GM18873 (cell line): Measurements from ENCODE around the gene SAMD4B.
A peak's percentile ranks its signal among the peaks of the same experiment; 100 is the strongest.

ENCODE experiments used
- ATAC-seq: cut with Tn5 transposase; IDR thresholded peaks from one replicate; pipeline ENCODE4 v1.9.1; 2021; ENCODE audit warnings: mild to moderate bottlenecking, moderate library complexity, moderate number of reproducible peaks; ENCODE audit not compliant: unreplicated experiment, low FRiP score

Gene SAMD4B, protein sequence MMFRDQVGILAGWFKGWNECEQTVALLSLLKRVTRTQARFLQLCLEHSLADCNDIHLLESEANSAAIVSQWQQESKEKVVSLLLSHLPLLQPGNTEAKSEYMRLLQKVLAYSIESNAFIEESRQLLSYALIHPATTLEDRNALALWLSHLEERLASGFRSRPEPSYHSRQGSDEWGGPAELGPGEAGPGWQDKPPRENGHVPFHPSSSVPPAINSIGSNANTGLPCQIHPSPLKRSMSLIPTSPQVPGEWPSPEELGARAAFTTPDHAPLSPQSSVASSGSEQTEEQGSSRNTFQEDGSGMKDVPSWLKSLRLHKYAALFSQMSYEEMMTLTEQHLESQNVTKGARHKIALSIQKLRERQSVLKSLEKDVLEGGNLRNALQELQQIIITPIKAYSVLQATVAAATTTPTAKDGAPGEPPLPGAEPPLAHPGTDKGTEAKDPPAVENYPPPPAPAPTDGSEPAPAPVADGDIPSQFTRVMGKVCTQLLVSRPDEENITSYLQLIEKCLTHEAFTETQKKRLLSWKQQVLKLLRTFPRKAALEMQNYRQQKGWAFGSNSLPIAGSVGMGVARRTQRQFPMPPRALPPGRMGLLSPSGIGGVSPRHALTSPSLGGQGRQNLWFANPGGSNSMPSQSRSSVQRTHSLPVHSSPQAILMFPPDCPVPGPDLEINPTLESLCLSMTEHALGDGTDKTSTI

DNA sequence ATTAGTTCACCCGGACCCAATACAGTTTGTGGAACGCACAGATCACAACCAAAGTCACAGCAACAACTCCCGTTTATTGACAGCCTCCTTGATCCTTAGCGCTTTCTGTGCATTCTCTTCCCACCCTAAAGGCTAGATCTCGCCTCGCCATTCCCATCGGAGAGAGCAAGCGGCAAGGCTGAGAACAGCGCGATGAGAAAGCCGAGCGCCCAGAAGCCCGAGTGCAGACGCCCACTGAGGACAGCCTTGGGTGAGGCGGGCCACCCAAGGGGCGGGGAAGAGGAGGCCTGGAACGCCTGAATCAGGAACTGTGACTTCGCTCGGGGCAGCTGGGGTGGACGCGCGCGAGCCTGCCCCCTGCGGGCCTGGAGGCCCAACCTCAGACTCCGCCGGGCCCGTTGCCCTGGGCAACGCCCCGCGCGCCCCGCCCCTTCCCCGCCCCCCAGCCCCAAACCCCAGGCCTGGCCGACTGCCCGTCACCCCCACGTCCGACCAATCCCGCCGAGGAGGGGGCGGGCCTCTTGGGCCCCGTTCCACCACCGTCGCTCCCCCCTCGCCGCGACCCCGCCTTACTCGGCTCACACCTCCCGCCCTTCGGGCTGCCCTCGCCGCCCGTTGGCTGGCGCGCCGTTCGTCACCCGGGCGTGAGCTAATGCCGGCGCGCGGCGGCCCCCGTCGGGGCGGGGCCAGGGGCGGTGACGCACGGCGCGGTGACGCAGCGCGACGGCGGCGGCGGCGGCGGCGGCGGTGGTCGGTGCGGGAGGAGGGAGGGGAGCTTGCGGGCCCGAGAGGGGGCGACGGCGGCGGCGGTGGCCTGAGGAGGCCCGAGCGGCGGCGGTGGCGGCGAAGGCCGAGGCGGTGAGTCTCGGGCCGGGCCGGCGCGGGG, at the start of gene SAMD4B:
SAMD4B (plus strand) TSS at position 703 of the 886 bp plus-strand sequence. CDS start 14,473 bp downstream, outside the sequence.
- ATAC-seq = peak; percentile 86

DNA sequence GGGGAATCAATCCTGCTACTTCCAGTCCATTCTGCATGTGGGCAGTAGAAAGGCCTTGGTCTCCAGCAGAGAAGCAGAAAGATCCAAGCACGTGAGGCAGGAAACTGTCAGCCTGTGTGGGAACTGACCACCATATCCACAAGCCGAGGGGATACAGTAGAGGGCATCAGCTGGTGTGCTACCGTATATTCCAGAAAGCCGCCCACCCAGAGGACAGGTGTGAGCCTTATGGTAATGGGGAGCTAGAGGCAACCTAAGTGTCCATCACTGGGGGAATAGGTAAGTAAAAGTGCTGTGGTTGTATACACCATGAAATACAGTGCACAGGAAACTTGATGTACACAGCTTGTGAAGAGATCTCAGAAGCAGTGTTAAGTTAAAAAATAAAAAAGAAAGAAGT, 48.8 kb upstream of the SAMD4B start:
- no peak for ATAC-seq

DNA sequence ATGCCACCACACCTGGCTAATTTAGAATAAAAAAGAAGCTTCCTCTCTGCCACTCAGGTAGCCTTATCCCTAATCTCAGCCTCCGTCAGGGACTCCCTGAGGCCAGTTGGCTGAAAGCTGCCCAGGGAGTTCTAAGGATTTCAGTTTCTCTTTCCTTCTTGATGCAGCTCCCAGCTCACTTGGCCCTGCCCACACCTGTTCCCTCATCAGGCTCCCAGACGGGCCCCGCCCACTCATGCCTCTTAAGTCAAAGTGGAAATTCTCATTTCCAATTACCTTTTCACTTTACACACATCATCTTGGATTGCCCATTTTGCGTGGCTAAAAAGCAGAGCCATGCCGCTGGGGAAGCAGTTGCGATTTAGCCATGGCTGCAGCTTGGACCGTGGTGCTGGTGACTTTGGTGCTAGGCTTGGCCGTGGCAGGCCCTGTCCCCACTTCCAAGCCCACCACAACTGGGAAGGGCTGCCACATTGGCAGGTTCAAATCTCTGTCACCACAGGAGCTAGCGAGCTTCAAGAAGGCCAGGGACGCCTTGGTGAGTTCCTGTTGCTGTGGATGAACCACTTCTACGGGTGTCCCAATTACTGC, 46.1 kb upstream of the SAMD4B start, which contains the start of gene IFNL1:
IFNL1 (plus strand) TSS at position 353 of the 591 bp plus-strand sequence; CDS start at position 368, 15 bp downstream.
- no peak for ATAC-seq

DNA sequence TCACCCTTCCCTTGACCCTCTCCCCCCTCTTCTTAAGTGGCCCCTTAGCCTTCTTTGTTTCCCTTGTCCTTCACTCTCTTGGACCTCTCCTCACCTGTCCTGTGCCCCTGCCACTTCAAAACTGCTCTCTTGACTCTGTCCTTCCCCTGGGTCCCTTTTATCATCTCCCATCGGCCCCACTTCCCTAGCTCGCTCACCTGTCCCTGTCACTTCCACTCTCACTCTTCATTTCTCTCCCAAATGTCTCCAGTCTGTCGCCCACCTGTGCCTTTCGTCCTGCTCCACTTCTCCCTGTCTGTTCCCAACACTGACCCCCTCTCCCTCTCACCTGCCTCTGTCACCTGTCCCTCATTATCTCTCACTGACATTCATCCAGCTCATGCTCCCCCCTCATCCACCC, 45.3 kb upstream of the SAMD4B start:
- ATAC-seq = no peak

DNA sequence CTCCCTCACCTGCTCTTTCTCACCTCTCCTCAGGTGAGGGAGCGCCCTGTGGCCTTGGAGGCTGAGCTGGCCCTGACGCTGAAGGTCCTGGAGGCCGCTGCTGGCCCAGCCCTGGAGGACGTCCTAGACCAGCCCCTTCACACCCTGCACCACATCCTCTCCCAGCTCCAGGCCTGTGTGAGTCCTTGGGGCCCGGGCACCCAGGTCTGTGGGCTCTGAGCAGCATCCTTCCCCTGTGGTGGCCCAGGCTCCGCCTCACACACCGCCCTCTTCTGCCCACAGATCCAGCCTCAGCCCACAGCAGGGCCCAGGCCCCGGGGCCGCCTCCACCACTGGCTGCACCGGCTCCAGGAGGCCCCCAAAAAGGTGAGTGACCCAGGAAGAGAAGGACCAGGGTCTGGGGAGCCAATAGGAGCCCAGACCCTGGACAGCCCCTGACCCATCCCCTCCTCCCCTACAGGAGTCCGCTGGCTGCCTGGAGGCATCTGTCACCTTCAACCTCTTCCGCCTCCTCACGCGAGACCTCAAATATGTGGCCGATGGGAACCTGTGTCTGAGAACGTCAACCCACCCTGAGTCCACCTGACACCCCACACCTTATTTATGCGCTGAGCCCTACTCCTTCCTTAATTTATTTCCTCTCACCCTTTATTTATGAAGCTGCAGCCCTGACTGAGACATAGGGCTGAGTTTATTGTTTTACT, 44.1 kb upstream of the SAMD4B start:
- no peak for ATAC-seq

DNA sequence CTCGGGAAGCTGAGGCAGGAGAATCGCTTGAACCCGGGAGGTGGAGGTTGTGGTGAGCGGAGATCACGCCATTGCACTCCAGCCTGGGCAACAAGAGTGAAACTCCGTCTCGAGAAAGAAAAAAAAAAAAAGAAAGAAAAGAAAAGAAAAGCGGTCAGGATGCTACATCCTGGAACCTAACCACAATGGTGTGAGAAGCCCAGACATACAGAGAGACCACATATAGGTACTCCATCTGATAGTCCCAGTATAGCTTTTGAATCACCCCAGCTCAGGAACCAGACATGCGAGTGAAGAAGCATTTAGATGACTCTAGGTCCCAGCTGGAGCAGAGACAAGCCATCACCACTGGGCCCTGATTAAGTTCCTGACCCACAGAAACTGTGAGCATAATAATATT, 42.8 kb upstream of the SAMD4B start:
- no peak for ATAC-seq

DNA sequence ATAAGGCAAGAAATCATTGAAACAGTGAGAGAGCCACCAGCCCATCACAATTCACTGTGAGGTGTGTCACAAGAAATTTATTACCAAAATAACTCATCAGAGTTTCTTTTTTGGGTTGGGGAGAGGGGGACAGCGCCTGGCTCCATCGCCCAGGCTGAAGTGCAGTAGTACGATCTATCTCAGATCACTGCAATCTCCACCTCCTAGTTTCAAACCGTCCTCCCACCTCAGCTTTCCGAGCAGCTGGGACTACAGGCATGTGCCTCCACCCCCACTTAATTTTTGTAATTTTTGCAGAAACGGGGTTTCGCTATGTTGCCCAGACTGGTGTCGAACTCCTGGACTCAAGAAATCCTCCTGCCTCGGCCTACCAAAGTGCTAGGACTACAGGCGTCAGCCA, 42.4 kb upstream of the SAMD4B start:
- ATAC-seq = no peak

DNA sequence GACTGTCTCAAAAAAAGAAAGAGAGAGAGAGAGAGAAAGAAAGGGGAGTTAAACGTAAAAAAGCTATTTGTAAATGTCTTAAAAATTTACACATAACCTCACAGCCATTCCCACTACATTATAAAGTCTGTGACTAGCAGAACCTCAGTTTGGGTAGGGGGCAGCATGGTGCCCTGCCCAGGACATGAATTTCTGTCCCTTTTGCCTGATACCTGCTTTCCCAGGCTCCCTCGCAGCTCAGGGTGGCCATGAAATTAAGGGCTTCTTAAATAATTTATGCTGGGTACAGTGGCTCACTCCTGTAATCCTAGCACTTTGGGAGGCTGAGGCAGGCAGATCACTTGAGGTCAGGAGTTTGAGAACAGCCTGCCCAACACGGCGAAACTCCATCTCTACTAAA, 41.2 kb upstream of the SAMD4B start:
- no peak for ATAC-seq

DNA sequence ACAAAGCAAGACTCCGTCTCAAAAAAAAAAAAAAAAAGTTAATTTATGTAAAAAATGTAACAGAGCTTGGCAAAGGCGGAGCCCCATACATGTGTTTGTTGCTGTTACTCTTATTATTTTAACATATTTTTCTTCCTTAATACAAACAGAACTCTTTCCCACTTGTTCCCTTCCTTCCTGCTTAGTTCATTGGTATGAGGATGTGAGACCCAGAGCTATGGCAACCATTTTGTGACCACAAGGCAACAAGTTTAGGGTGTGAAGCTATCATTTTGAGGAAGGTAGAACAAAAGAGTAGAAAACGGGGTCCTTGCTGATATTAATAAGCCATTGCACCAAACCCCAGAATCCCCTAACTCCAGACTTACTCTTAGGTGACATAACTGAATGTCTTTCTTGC, 40.7 kb upstream of the SAMD4B start:
- ATAC-seq = no peak

DNA sequence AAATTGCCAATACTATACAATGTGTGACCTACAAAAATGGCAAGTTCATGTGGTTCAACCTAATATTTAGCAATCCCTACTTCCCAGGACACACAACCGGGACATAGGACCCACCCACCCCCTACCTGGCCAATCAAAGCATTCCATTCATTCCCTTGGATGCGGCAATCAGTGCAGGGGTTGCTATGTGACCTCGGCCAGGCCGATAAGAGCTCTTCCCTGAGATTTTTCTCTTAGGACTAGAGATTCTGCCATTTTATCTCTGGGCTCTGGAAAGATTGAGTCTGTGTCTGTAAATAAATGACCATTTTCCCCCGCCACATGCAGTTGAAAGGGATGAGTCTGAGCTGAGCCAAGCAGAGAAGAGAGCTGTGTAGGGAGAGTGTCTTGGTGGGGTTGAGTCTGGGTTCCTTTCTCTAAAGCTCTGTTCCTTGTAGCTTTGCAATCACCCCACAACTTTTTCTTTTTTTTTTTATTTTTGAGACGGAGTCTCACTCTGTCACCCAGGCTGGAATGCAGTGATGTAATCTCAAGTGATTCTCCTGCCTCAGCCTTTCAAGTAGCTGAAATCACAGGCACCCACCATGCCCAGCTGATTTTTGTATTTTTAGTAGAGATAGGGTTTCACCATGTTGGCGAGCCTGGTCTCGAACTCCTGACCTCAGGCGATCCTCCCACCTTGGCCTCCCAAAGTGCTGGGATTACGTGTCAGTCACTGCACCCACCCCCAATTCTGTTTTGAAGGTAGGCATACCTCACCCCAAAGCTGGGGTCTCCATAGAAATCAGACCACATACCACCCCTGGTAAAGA, 38.6 kb upstream of the SAMD4B start:
- ATAC-seq = no peak

DNA sequence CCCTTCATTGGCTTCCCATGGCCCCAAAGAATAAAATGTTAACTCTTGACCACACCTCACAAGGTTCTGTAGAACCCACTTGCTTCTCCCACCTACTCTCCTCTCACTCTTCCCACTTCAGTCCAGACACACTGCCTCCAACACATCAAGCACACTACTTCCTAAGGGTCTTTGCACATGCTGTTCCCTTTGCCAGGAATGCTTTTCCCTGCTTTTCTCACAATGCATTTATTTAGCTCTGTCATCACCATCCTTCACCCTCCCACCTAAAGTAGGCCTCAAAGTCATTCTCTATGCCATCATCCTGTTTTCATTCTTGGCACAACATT, 38.1 kb upstream of the SAMD4B start:
- no peak for ATAC-seq

DNA sequence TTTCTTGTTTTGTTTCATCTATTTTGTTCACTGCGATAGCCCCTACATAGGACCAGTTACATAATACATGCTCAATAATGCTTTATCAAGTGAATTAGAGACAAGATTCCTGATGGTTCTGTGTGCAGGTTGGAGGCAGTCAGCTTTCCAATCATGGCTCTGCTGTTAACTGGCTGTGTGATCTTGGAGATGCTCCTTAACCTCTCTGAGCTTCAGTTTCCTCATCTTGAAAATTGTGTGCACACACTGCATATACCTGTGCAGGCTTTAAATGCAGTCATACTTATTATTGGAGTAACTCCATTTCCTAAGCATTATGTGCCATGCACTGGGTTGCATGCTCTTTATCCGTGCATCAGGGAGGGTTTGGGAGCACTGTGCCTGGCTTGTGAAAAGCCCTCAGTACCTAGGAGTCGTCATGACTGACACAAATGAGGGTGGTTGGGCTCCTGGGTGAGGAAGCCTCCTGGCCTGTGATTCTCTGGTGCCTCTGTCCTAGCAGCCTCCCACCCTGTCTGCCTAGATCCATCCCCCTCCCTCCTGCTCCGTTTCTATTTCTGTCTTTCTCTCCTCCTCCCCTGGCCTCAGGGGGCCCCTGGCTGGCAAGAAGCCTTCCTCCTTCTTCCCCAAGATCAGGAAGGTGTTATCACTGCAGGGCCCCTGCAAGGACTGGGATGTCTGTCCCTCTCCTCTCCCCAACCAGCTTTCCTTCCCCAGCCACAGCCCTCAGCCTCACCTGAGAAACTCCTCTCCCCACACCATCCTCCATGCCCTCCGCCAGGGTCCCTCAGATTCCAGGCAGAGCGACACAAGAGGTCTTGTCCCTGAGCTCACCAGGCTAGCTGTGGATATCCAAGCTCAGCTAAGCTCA, 37.3 kb upstream of the SAMD4B start:
- no peak for ATAC-seq

DNA sequence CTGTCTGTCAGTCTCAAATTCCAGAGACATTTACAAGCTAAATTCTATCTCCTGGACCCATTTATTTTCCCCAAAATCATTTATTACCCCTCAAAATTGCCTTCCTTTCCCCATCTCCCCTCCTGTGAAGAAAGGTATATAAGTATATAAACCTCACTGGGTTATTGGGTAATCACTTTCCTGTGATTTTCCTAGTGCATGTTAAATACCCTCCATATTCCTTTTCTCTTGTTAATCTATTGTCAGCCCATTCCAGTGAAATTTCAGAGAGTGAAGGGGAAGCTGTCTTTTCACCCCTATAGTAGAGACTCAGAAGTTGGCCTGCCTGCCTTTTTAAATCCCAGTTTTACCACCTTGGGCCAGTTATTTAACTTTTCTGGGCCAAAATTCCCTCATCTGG, 36.1 kb upstream of the SAMD4B start:
- ATAC-seq = no peak

DNA sequence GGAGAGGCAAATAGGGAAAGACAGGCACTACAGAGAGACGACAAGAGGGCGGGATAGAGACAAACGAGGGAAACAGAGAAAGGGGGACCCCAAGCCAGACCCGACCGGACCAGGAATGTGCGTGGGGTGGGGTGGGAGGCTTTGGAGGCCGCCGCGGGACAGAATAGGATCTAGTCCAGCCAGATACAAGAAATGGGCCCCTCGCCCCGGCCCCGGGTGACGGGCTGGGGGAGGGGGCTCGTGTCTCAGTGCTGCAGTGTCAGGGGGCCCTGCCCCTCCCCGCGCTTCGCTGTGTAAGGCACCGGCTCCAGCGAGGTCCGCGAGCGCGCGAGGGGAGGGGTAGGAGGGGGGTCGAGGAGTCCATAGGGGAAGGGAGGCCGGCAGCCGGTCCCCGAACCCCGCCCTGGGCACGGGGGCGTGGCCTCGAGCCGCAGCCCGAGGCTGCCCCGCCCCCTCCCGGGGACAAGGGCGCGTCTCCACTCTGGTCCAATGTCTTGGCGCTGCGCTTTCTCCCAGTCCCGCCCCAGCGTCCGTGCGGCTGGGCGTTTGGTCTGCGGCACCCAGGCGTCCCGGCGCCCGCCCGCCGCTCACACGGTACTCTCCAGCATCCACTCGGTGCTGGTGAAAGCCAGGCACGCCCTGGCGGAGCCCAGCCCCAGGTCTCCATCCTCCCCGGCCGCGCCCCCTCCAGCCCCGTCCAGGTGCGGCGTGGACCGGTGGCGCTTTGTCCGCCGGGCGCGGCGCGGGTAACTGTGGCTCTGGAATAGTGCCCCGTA, 35.0 kb upstream of the SAMD4B start:
- ATAC-seq = no peak

DNA sequence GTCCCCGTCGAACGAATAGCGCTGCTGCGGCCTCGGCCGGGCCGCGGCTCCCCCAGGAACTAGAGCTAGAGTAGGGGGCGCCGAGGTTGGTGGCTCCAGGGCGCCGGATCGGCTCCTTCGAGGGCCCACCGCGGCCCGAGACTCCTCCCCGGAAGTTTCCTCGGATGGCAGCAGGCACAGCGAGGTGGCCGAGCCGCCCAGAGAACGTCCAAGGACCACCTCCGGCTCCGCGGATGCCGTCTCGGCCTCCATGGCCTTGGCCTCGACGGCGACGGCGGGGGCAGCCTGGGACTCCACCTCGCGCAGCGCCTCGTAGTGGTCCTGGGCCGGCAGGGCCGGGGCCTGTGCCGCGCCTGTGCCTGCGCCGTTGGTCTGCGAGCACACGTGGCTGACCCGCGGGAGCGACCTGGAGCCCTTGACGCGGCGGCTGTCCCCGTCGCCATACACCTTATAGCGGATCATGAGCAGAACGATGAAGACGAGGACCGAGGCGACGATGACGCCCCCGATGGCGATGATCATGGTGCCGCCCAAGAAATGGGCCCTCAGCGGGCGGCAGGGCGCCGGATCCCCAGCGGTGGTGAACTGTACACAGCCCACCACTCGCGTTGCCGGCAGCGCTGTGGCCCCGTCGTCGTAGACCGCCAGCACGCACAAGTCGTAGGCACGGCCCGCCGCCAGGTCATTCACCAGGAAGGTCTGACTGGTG, 34.2 kb upstream of the SAMD4B start:
- ATAC-seq = no peak

DNA sequence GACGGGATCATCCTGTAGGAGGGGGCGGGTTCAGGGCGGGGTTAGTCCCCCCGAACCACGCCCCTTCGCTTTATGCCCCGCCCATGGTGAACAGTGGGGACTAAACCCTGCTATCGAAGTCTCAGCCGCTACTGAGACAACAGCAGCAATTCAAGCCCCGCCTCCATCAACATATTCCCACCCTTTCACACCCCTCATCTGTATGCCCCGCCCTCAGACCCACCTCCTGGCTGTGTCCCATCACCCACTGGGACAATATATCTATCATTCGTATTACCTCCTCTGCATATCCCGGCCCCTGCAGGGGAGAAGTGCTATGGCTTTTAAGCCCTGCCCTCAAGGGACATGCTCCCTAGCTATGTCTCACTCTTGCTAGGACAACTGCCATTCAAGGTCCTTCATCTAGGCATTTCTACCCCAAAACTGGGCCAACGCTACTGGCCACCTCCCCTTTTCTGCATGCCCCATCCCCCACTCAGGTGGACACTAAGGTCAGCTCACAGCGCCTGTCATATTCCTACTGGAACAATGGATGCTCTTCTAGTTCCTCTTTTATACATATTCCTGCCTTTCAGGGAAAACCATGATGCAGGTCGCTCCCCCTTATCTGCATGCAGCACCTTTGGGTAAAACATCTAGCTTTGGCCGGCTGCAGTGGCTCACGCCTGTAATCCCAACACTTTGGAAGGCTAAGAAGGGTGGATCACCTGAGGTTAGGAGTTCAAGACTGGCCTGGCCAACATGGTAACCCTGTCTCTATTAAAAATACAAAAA, 33.5 kb upstream of the SAMD4B start:
- no peak for ATAC-seq
